GM10847 (cell line): ENCODE results near the gene NUMB.

ENCODE experiments used
- POLR2A ChIP-seq: IDR thresholded peaks from 2 replicates; pipeline ENCODE4 v1.6.1; 2011; ENCODE audit not compliant: insufficient read length; ENCODE audit errors: extremely low read depth

Gene NUMB

DNA sequence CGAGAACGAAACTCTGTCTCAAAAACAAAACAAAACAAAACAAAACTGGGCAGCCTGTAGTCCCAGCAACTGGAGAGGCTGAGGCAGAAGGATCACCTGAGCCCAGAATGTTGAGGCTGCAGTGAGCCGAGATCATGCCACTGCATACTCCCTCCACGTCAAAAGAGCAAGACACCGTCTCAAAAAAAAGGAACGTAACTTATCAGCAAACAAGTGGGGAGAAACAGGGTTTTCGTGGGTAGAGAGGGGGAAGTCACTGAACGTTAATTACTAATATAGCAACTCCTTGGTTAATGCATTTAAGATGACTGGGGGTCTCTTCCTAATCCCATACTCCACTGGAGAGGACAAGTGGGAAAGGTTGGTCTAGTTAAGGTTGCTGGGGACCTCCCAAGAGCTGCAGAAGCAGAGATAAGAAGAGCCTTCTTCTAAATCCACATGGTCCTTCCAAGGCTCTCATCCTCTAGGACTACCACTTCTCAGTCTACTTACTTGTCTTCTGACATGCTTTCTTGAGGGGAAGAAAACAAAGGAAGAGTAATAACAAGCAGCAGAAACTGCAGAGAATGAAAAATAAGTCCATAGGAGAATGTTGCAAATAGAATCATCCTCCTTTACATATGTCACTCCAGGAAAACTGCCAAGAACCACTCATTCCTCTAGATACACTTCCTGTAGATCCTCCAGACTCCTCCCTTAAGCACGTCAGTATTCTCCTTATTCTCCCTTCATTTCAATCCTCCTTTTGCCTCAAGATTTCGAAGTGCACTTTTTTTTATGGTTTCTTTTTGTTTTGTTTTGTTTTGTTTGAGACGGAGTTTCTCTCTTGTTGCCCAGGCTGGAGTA lies 5.8 kb downstream of the NUMB start:
- TF ChIP-seq POLR2A, result no peak

GRCh38 chr14:73443758-73444157 lies 14.6 kb downstream of the NUMB start:
- no peak for TF ChIP-seq POLR2A

DNA sequence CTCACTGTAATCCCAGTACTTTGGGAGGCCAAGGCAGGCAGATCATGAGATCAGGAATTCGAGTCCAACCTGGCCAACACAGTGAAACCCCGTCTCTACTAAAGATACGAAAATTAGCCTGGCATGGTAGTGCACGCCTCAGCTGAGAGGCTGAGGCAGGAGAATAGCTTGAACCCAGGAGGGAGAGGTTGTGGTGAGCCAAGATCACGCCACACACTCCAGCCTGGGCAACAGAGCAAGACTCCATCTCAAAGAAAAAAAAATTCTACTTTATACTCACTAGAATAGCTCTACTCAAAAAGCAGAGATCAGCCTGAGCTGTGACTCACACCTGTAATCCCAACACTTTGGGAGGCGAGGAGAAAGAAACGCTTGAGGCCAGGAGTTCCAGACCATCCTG lies 17.1 kb downstream of the NUMB start:
- no peak for TF ChIP-seq POLR2A

DNA sequence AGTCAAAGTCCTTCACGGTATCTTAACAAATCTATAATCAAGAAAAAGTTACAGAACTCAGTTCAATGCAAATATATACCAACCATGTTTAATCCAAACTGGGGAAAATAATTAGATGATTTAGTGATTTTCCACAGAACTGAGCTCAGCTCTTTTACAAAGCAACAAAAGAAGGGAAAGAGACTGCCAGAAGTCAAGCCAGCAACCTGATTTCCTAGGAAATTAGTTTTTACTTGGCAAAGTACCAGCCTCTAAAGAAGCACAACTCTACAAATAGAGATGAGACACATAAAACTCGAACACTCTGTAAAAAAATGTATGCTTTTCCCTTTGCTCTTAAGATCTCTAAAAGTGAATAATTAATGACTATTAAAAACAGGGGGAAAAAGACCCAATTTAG lies 19.4 kb downstream of the NUMB start:
- no peak for TF ChIP-seq POLR2A

GRCh38 chr14:73437206-73437605 lies 21.1 kb downstream of the NUMB start:
- TF ChIP-seq POLR2A, result no peak

DNA sequence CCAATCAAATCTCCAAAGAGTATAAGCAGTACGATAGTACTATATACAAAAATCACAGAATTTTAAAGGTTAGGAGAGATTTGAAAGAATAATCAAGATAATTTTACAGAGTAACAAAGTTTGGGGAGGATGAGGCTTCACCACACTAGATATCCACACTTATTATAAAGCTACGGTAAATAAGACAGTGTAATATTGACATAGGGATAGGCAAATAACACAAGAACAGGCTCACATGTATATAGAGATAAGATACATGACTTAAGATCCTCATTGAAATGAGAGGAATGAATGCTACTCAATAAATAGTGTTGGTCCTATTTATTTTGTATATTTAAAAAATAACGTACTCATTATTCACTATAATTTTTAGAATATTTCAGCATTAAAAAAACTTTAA lies 26.2 kb downstream of the NUMB start:
- no peak for TF ChIP-seq POLR2A

GRCh38 chr14:73428353-73428824 lies 30.0 kb downstream of the NUMB start:
- TF ChIP-seq POLR2A, result no peak

- TF ChIP-seq POLR2A, result no peak
Measured at GRCh38 chr14:73427516-73428264, 30.7 kb downstream of the NUMB start.

GRCh38 chr14:73426877-73427276 lies 31.5 kb downstream of the NUMB start:
- TF ChIP-seq POLR2A, result no peak

DNA sequence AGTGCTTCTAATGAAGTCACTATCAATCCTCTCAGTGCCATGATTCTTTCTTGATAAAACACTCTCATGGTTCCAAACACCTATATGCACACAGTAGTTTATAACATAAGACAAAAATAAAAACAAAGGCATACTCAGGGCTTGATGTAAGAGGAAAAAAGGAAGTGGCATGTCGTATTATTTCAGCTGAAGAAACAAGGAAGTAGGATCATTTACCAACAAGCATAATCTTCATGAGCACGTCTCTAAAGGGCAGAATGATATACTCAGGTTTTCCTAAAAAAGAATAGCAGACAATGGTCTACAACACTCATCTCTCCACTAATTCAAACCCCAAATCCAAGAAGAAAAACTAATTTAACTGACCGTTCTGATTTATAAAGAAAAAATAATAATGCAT lies 33.9 kb downstream of the NUMB start:
- TF ChIP-seq POLR2A, result no peak

DNA sequence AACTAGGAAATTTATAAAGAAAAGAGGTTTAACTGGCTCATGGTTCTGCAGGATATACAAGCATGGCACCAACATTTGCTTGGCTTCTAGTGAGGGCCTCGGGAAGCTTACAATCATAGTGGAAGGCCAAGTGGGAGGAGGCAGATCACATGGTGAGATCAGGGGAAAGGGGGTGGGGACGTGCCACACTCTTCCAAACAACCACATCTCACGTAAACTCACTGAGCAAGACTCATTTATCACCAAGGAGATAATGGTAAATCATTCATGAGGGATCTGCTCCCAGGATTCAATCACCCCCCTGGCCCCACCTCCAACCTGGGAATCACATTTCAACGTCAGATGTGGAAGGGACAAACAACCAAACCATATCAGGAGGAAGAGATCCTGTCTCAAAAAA lies 35.8 kb downstream of the NUMB start:
- no peak for TF ChIP-seq POLR2A

- no peak for TF ChIP-seq POLR2A
Measured at GRCh38 chr14:73418227-73418626, 40.1 kb downstream of the NUMB start.

DNA sequence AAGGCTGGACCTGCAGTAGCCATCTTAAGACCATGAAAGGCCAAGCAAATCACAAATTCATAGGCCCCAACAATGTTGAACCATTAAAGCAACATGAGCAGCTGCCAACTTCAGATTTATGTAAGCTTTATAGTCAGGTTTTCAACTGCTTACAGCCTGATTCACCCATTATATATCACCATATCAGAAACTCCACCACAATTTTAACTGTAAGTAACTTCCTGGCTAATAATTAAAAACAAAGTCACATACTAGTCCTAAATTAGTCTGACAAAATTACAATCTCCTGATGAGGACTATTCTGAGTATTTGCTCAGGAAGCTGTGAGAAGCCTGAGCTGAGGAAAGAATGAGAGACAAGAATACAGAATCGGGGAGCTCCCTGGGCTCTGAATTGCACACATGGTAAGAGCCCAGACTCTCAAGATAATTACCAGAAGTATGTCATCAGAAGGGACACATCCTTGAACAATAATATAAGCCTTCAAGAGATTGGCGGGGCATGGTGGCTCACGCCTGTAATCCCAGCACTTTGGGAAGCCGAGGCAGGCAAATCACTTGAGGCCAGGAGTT lies 55.1 kb downstream of the NUMB start:
- no peak for TF ChIP-seq POLR2A

- TF ChIP-seq POLR2A, result no peak
Measured at GRCh38 chr14:73402579-73402978, 55.8 kb downstream of the NUMB start.

DNA sequence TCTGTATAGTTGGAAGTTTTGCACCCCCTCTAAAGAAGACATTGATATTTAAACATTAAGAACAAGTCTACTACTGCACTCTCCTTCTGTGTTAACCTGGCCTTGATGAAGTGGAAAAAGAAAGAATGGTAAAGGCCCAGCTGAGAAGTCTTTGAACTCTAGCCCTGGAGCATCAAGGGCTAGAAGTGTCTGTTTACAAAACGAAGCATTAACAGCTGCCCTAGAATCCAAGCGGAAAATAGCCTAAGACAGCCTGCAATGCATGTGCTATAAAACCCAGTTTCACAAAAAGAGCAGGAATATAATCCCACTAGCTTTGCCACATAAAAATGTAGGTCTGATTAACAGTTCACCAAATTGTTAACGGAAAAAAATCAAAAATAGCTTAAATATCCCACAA lies 60.5 kb downstream of the NUMB start:
- TF ChIP-seq POLR2A, result no peak

- TF ChIP-seq POLR2A, result no peak
Measured at GRCh38 chr14:73394317-73394716, 64.0 kb downstream of the NUMB start.
